GM12874 (cell line): ENCODE results near the gene CCR1.

Experiments used
- TF ChIP-seq, protein P1 (sequence below): IDR thresholded peaks from 2 replicates; pipeline ENCODE4 v1.5.1; 2011; ENCODE audit warnings: low read depth, mild to moderate bottlenecking, control low read depth, low read length, moderate library complexity; ENCODE audit not compliant: insufficient read depth

The CCR1 gene

DNA sequence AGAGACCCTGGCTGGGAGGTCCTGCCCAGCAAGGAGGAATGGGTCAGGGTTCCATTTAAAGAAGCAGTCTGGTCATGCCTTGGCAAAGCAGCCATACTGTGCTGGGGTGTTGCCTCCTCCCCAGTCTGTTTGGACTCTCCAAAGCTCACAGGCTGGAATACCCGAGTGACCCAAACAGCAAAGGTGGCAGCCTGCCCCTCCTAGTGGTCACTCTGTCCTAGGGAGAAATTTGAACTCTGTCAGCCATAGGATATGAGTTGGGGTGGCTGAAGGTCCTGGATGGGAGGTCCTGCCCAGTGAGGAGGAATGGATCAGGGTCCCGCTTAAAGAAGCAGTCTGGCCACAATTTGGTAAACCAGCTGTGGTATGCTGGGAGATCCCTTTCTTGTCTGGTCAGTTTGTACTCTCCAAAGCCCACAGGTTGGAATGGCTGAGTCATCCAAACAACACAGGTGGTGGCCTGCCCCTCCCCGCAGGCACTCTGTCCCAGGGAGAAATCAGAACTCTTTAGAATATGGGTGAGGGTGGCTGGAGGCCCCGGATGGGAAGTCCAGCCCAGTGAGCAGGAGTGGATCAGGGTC is 45.0 kb downstream of the CCR1 start:
- TF ChIP-seq, protein P1, sequence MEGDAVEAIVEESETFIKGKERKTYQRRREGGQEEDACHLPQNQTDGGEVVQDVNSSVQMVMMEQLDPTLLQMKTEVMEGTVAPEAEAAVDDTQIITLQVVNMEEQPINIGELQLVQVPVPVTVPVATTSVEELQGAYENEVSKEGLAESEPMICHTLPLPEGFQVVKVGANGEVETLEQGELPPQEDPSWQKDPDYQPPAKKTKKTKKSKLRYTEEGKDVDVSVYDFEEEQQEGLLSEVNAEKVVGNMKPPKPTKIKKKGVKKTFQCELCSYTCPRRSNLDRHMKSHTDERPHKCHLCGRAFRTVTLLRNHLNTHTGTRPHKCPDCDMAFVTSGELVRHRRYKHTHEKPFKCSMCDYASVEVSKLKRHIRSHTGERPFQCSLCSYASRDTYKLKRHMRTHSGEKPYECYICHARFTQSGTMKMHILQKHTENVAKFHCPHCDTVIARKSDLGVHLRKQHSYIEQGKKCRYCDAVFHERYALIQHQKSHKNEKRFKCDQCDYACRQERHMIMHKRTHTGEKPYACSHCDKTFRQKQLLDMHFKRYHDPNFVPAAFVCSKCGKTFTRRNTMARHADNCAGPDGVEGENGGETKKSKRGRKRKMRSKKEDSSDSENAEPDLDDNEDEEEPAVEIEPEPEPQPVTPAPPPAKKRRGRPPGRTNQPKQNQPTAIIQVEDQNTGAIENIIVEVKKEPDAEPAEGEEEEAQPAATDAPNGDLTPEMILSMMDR: no peak

DNA sequence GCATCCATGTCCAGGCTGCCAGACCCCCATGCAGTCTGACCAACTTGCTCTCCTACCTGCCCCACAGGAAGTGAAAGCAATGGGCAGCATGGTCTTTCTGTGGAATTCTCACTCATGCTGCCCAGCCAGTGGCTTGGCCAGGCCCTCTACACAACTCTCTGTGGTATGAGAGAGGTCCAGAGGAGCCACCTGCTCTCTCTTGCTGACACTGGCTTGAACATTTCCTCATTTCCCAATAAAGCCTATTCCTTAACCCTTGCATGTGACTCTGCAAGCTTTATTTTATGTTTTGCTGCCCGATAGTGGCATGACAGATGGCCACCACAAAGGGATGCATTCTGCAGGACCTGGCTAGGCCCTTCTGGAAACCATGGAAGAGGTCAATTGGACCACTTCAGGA is 53.8 kb downstream of the CCR1 start:
- TF ChIP-seq, protein P1: no peak
